ENCODE measurements around the gene PLCH2. TPM values are rescaled to one million over a fixed set of nuclear protein-coding genes. Genes with fewer than 3 reads are reported as not detected.

PLCH2 gene
- total RNA-seq, 4 donors from 2014 or later, result not detected

DNA sequence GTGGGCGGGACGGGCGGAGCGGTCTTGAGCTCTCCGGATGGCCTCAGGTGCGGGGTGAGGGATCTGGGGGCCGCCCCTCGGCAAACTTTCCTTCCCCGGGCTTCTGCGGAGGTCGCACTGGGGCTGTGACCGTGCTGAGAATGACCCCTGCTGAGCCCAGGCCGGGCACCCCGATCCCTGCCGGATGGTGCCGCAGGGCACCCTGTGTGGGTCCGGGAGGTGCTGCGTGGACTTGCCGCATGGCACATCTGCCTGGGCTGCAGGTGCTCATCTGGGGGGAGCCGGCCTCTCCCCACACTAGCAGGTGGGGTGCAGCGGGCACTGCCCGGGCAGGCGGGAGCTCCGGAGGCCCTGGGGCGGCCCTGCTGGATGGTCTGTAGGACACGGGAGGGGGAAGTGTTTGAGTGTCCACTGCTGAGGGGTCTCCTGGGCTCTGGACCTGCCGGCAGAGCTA is 31.9 kb upstream of the PLCH2 start:
- Histone ChIP-seq H3K27me3 (peaks cover 37 to 69% (median 52%) of the 10 kb centered on the region in 3 donors), H3K4me1 (no peaks in the 10 kb centered on the region), H3K4me3 (no peak overlapping the region), H3K9me3 (no peaks in the 10 kb centered on the region), H3K27ac (no peak overlapping the region), H3K36me3 (no peaks in the 10 kb centered on the region)
- ATAC-seq (no peak), DNase-seq (no peak)
- in situ Hi-C loops (cut with MboI; ENCODE audit: low sequenced_read_pairs in 4 of 4) (no loop called here), intact Hi-C loops (cut with DNase I; ENCODE audit: low total_unique reads) (no loop called here)
- TF ChIP-seq, protein P1, sequence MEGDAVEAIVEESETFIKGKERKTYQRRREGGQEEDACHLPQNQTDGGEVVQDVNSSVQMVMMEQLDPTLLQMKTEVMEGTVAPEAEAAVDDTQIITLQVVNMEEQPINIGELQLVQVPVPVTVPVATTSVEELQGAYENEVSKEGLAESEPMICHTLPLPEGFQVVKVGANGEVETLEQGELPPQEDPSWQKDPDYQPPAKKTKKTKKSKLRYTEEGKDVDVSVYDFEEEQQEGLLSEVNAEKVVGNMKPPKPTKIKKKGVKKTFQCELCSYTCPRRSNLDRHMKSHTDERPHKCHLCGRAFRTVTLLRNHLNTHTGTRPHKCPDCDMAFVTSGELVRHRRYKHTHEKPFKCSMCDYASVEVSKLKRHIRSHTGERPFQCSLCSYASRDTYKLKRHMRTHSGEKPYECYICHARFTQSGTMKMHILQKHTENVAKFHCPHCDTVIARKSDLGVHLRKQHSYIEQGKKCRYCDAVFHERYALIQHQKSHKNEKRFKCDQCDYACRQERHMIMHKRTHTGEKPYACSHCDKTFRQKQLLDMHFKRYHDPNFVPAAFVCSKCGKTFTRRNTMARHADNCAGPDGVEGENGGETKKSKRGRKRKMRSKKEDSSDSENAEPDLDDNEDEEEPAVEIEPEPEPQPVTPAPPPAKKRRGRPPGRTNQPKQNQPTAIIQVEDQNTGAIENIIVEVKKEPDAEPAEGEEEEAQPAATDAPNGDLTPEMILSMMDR (IDR thresholded peaks at IDR 0.05 in 4 of 5, conservative IDR thresholded peaks at IDR 0.05 in 1 of 5), result no peak

GRCh38 chr1:2445162-2445822 is 30.8 kb upstream of the PLCH2 start:
- Histone ChIP-seq H3K27ac (no peak overlapping the region), H3K36me3 (no peaks in the 10 kb centered on the region), H3K4me3 (no peak overlapping the region), H3K4me1 (no peaks in the 10 kb centered on the region), H3K27me3 (peaks cover 38 to 65% (median 52%) of the 10 kb centered on the region in 3 donors), H3K9me3 (no peaks in the 10 kb centered on the region)
- intact Hi-C loops (cut with DNase I; ENCODE audit: low total_unique reads) (no loop called here), in situ Hi-C loops (cut with MboI; ENCODE audit: low sequenced_read_pairs in 4 of 4) (no loop called here)
- DNase-seq, result no peak
- no peak for TF ChIP-seq POLR2A (IDR thresholded peaks at IDR 0.05)
- TF ChIP-seq, protein P1 (IDR thresholded peaks at IDR 0.05 in 4 of 5, conservative IDR thresholded peaks at IDR 0.05 in 1 of 5), result no peak
- ATAC-seq, result no peak

GRCh38 chr1:2445823-2446215 is 30.3 kb upstream of the PLCH2 start:
- in situ Hi-C loops (cut with MboI; ENCODE audit: low sequenced_read_pairs in 4 of 4), result no loop called here
- intact Hi-C loops (cut with DNase I; ENCODE audit: low total_unique reads), result no loop called here
- no peaks in the 10 kb centered on the region for H3K36me3 ChIP-seq
- H3K27me3 ChIP-seq, result peaks cover 39 to 63% (median 51%) of the 10 kb centered on the region in 3 donors
- DNase-seq (no peak), ATAC-seq (no peak)
- TF ChIP-seq, protein P1 (IDR thresholded peaks at IDR 0.05 in 4 of 5, conservative IDR thresholded peaks at IDR 0.05 in 1 of 5), result no peak
- TF ChIP-seq POLR2A (IDR thresholded peaks at IDR 0.05), result no peak
- no peaks in the 10 kb centered on the region for H3K9me3 ChIP-seq
- H3K4me1 ChIP-seq, result no peaks in the 10 kb centered on the region
- no peak overlapping the region for H3K4me3 ChIP-seq
- H3K27ac ChIP-seq, result no peak overlapping the region

DNA sequence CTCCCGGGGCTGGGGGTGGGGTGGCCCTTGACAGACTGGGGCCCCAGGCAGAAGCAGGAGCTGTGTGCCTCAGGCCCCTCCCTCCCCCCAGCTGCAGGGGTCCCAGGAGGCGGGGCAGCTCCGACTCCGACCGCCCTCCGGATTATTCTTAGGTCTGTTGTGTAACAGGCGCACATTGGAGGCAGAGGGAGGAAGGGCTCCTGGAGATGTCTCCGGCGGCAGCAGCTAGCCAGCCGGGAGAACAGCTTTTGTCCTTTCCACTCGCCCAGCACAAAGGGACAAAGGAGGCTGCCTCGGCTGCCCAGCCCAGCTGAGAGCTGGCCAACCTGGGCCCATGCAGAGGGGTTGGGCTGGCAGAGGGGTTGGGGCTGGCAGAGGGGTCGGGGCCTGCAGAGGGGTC is 29.7 kb upstream of the PLCH2 start:
- in situ Hi-C loops (cut with MboI; ENCODE audit: low sequenced_read_pairs in 4 of 4), result no loop called here
- ATAC-seq (no peak), DNase-seq (no peak)
- Histone ChIP-seq H3K36me3 (no peaks in the 10 kb centered on the region), H3K27me3 (peaks cover 41 to 59% (median 56%) of the 10 kb centered on the region in 3 donors), H3K4me3 (no peak overlapping the region), H3K4me1 (no peaks in the 10 kb centered on the region), H3K27ac (no peak overlapping the region), H3K9me3 (no peaks in the 10 kb centered on the region)
- TF ChIP-seq, protein P1 (IDR thresholded peaks at IDR 0.05 in 4 of 5, conservative IDR thresholded peaks at IDR 0.05 in 1 of 5), result no peak
- TF ChIP-seq POLR2A (IDR thresholded peaks at IDR 0.05), result no peak
- intact Hi-C loops (cut with DNase I; ENCODE audit: low total_unique reads), result no loop called here

- DNase-seq (no peak), ATAC-seq (no peak)
- in situ Hi-C loops (cut with MboI; ENCODE audit: low sequenced_read_pairs in 4 of 4) (no loop called here), intact Hi-C loops (cut with DNase I; ENCODE audit: low total_unique reads) (no loop called here)
- H3K4me1 ChIP-seq, result no peaks in the 10 kb centered on the region
- no peaks in the 10 kb centered on the region for H3K36me3 ChIP-seq
- no peak overlapping the region for H3K27ac ChIP-seq
- H3K4me3 ChIP-seq, result no peak overlapping the region
- H3K27me3 ChIP-seq, result peaks cover 37 to 59% (median 57%) of the 10 kb centered on the region in 3 donors
- H3K9me3 ChIP-seq, result no peaks in the 10 kb centered on the region
- TF ChIP-seq, protein P1 (IDR thresholded peaks at IDR 0.05 in 4 of 5, conservative IDR thresholded peaks at IDR 0.05 in 1 of 5), result no peak
- no peak for TF ChIP-seq POLR2A (IDR thresholded peaks at IDR 0.05)
These were observed 29.2 kb upstream of the PLCH2 start for GRCh38 chr1:2446861-2447260.
